HG03045 (cell line): ENCODE measurements around the gene SAG.

ENCODE experiments used
- ATAC-seq: cut with Tn5 transposase; IDR thresholded peaks from one replicate; pipeline ENCODE4 v1.9.1; 2021; ENCODE audit warnings: mild to moderate bottlenecking, moderate library complexity; ENCODE audit not compliant: unreplicated experiment

Gene SAG

DNA sequence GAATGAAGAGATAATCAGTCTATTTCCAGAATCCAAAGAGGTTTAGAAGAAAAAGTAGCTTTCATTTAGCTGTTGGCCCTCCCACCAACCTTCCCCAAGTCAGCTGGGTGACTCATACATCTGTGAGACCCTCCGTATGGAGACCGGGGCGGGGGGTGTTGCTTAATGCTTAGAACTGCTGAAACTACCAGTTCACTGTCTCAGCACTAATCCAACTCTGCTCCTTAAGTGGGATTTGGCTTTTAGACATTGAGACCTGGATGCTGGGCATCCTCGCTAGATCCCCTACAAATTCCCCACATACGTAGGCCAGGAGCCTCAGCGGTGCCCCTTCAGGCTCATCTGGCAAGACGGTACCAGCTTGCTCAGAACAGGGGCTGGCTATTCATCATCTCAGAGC lies at the start of gene SAG:
TSS of gene SAG (plus strand) at position 252 of the 400 bp plus-strand sequence. CDS start 1,374 bp downstream, outside the sequence.
- no peak for ATAC-seq

DNA sequence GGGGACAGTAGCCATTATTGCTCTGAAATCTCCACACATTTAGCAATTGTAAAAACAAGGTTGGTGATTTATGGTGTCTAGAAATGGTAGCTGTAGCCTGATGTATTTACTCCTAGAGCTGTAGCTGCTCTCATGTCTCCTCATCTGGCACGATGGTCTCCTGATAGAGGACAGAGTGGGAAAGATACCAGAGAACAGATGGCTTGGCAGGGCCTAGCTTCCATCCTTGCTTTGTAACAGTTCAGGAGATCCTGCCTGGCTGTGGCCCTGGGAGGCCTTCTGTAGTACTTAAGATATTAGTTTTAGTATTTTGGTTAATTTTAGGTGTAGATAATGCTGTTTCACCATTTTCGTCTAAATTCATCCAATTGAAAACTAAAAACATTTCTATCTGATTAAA lies 49.4 kb upstream of the SAG start:
- no peak for ATAC-seq

- no peak for ATAC-seq
Observed at GRCh38 chr2:233259730-233260129, 47.9 kb upstream of the SAG start.

DNA sequence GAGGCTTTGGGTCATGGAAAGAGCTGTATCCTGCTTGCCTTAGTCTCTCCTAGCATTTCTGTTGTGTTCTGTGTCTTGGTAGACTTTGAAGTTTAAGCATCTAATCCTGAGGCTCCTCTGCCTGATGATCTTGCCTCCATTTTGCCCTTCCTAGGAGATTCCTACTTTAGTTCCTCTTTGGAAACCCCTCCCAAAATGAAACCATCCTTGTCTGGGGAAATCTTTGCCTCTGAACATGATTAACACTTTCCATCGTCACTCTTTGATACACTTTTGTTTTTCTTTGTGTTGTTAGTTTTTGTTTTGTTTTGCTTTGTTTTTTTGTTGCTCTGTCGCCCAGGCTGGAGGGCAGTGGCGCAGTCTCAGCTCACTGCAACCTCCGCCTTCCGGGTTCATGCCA lies 47.0 kb upstream of the SAG start:
- no peak for ATAC-seq

GRCh38 chr2:233261819-233262555 lies 45.6 kb upstream of the SAG start:
- ATAC-seq = peak; percentile 69

GRCh38 chr2:233262562-233262961 lies 45.1 kb upstream of the SAG start:
- ATAC-seq = no peak

DNA sequence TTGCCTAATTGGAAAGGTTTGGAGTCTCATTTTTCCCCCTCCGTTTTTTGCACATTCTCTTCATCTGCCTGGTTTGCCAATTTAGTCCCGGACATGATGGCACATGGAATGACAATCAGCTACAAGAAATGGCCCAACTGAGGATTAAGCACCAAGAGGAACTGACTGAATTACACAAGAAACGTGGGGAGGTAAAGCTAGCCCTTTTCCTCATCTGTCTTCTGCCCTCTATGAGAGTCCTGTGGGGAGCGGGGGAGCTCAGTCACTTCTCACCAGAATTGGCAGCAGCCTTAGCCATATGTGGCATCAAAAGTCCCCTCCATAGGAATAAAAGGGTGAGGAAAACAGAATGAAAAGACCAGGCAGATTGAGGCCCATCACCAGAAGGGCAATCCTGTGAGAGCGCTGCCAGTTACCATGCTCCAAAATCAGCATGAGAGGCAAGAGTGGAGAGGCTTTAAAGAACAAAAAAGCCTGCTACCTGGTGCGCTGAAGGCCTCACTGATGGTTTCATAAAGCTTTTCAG lies 44.5 kb upstream of the SAG start:
- ATAC-seq = no peak

GRCh38 chr2:233264667-233265066 lies 42.9 kb upstream of the SAG start:
- ATAC-seq = no peak

GRCh38 chr2:233265899-233266431 lies 41.7 kb upstream of the SAG start:
- no peak for ATAC-seq

DNA sequence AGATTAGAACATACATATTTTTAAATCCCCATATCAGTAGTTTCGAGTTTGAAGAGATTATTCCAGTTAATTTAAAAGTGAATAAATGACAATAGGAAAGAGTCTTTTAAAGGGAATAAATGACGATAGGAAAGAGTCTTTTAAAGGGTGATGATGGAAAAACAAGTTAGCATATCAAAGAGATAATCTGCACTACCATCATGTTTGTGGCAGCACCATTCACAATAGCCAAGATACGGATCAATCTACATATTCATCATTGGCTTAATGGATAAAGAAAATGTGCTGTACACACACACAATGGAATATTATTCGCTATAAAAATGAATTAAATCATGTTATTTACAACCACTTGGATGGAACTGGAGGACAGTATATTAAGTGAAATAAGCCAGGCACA lies 41.1 kb upstream of the SAG start:
- no peak for ATAC-seq

- ATAC-seq = no peak
Observed at GRCh38 chr2:233267516-233268245, 39.9 kb upstream of the SAG start.

- ATAC-seq = no peak
Observed at GRCh38 chr2:233270366-233270765, 37.2 kb upstream of the SAG start.

DNA sequence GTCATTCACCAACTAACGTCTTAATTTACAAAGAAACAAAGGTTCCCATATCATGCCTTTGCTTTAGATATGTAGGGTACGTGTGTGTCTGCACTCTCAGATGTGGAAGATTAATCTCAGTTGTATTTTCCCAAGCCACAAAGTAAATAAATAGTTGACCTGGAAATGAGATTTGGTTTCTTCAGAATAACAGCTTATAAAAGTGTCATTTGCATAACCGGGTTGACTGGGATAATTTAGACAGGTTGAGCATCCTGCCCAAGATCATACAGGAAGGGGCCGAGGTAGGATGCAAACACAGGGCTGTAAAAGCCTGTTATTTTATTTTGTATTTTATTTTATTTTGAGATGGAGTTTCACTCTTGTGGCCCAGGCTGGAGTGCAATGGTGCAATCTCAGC lies 36.7 kb upstream of the SAG start:
- ATAC-seq = no peak

- ATAC-seq = no peak
Observed at GRCh38 chr2:233271693-233272092, 35.9 kb upstream of the SAG start.

DNA sequence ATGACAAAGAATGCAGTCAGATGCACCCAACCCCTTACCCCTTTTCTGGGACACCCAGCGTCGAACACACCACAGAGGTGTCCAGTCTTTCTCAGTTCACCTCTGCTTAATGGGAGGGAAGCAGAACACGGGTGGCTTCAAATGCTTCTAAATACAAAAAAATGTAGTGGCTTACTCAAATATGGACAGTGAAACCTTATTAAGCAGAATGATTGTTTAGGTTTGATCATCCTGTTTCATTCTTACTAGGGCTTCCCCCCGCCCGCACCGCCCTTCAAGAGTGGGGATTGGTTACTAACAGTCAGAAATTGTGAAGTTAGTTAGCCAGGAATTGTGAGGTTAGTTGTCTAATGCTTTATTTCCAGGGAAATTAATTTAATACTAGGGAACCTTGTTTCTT lies 34.5 kb upstream of the SAG start:
- ATAC-seq = no peak

- no peak for ATAC-seq
Observed at GRCh38 chr2:233275223-233275622, 32.4 kb upstream of the SAG start.

DNA sequence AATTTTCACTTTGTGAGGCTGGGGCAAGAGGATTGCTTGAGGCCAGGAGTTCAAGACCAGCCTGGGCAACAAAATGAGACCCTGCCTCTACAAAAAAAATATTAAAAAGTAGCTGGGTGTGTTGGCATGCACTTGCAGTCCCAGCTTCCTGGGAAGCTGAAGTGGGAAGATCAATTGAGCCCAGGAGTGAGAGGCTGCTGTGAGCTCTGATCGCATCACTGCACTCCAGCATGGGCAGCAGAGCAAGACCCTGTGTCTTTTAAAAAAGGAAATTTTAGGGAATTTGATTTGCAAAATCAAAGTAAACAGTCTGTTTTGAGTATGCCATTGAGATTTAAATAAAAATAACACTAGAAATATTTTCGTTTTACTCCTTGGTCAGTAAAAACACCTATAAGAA lies 28.7 kb upstream of the SAG start:
- ATAC-seq = no peak

DNA sequence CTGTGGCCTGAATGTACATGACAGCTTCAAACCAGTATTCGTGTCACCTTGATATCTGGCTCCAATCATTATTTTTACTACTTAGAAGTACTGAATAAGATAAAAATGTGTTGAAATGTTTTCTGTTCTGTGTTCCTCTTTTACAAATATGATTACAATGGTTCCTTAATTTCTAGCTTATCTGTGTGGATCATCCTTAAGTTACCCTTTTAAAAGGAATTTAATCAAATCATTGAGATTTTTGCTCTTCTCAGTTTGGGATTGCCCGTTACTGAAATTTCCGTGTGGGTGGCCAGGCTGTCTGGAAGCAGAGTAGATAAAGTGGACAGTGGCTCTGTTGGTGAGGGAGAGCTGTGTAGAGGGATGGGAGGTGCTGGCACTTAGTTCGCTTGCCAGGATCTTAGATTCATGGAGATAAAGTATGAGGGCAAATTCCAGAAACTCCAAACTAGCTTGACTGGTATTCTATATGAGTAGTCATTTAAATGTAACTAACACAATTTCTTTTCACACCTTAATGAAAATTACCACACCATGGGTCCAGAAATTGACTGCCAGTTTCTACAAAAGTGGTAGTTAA lies 27.4 kb upstream of the SAG start:
- no peak for ATAC-seq

DNA sequence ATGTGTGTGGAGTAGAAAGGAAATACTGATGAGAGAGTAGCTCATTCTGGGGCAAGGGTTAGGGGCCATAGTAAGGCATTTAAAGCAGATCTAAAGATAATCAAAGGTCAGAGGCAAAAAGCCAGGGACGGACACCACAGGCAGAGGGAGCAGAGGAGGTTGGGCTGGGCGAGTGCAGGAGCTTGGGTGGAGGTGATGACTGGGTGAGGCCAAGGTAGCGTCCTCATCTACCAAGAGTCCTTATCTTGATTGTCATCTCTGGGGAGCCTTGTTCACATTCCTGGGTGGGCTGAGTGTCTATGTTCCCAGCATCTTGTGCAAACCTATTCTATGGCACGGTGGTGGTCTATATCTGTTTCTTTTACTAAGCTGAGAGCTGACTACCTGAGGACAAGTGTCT lies 26.1 kb upstream of the SAG start:
- no peak for ATAC-seq

DNA sequence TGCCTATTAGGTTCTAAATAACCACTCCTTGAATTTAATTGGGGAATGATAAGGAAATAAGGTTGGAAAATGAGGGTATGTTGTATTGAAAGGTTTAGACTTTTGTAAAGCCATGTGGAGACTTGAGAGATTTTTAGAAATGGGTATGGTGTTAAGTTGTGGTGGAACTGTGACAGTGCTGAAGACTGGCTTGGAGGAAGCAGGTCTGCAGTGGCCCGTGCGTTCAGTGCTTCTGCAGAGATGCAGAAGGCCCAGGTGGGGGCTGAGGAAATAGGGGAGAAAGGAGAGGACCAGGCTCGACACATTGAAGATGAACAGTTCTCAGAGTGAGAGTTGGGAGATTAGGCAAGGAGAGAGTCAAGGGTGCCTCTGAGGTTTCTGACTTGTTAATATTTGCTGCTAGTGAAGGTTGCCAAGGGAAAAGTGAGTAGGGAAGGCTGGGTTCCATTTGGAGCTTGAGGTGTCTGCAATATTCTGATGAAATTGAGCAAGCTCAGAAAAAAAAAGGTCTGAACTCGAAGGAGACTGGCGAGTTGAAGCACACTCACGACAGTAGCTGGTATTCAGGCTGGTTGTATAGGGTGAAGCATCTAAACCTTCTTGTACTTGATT lies 25.5 kb upstream of the SAG start:
- ATAC-seq = no peak

DNA sequence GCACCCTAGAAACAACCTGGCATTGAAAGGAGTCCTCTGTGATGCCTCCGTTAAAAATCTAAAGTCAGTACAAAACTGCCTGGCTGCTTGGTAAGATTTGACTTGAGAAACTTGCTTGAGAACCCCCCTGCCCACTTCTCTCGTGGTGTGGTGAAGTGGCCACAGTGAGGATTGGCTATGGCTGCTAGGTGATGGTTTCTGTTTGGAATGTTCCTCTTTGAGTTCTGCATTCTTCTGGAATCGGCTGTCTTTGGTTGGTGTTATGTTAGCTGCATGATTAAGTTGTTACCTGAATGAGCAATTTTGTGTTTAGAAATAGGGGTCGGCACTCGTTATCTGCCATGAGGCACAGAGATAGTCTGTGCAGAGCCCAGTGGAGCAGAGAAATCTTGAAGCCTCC lies 21.7 kb upstream of the SAG start:
- no peak for ATAC-seq
